Smooth muscle cell (in vitro differentiated cells): ENCODE measurements around the gene PI4K2B. TPM values are rescaled to one million over a fixed set of nuclear protein-coding genes. Genes with fewer than 3 reads are reported as not detected.
"Not testable (repeated sequence)": the region's sequence is repeated elsewhere in the genome, so short reads cannot be mapped to it uniquely, and the experiment has no call there.

Experiments
- DNase-seq: peaks from one replicate; lab custom pipeline; 2025; ENCODE audit not compliant: unreplicated experiment; lab: John Stamatoyannopoulos, UW
- H2AFZ ChIP-seq: fragments of 200-600 bp; sonication (generic); 2 replicates; pipeline ENCODE4 v1.6.0; 2016; ENCODE audit warnings: antibody characterized with exemption, low read depth, mild to moderate bottlenecking
- H3F3A ChIP-seq: fragments of 200-600 bp; sonication (generic); 2 replicates; pipeline ENCODE4 v1.6.0; 2017; ENCODE audit warnings: antibody characterized with exemption, low read depth
- H3K27ac ChIP-seq: fragments of 200-600 bp; sonication (generic); 2 replicates; pipeline ENCODE4 v1.5.1; 2016; ENCODE audit warnings: low read depth, mild to moderate bottlenecking
- H3K27me3 ChIP-seq: fragments of 200-600 bp; sonication (generic); 2 replicates; pipeline ENCODE4 v1.6.1; 2016; ENCODE audit warnings: low read depth, mild to moderate bottlenecking
- H3K36me3 ChIP-seq: fragments of 200-600 bp; sonication (generic); 2 replicates; pipeline ENCODE4 v1.5.1; 2016; ENCODE audit warnings: low read depth
- H3K4me1 ChIP-seq: fragments of 200-600 bp; sonication (generic); 2 replicates; pipeline ENCODE4 v1.5.1; 2016; ENCODE audit warnings: low read depth
- H3K4me2 ChIP-seq: fragments of 200-600 bp; sonication (generic); 2 replicates; pipeline ENCODE4 v1.6.0; 2016; ENCODE audit warnings: mild to moderate bottlenecking
- H3K4me3 ChIP-seq: fragments of 200-600 bp; sonication (generic); 2 replicates; pipeline ENCODE4 v1.5.1; 2016; ENCODE audit warnings: mild to moderate bottlenecking
- H3K79me2 ChIP-seq: fragments of 200-600 bp; sonication (generic); 2 replicates; pipeline ENCODE4 v1.6.0; 2016; ENCODE audit warnings: low read depth, mild to moderate bottlenecking
- H3K9ac ChIP-seq: fragments of 200-600 bp; sonication (generic); 2 replicates; pipeline ENCODE4 v1.6.0; 2016; ENCODE audit warnings: low read depth
- H3K9me3 ChIP-seq: fragments of 200-600 bp; sonication (generic); replicated peaks from 2 replicates; pipeline ENCODE4 v1.5.1; 2016; ENCODE audit warnings: low read depth
- H4K20me1 ChIP-seq: fragments of 200-600 bp; sonication (generic); 2 replicates; pipeline ENCODE4 v1.6.0; 2016; ENCODE audit warnings: low read depth
- WGBS: methylation state at CpG from one replicate; pipeline ENCODE4 v1.1.7; 2016; ENCODE audit warnings: low lambda C conversion rate; 5-methylcytosine and 5-hydroxymethylcytosine counted together
- polyA plus RNA-seq: library from polyadenylated mRNA; unstranded; fragments of >200 nt; fragmentation: Nextera tagmentation; extraction: Ambion mirVana; gene quantifications from 2 replicates; pipeline ENCODE4 v1.2.1, GENCODE V29; 2016
- total RNA-seq: library from RNA; depleted of rRNA; stranded (reverse); fragments of >200 nt; gene quantifications from 2 replicates; pipeline ENCODE4 v1.2.3, GENCODE V29; 2014
- TF ChIP-seq, protein P1 (sequence below): fragments of 200-600 bp; sonication (generic); IDR thresholded peaks from 2 replicates; pipeline ENCODE4 v1.5.1; 2017; ENCODE audit warnings: borderline replicate concordance, mild to moderate bottlenecking, antibody characterized with exemption; ENCODE audit not compliant: insufficient read depth, poor library complexity, severe bottlenecking

PI4K2B gene
- total and polyA plus RNA-seq, 2 experiments from 2014 or later: 10.8 to 21.6 TPM

DNA sequence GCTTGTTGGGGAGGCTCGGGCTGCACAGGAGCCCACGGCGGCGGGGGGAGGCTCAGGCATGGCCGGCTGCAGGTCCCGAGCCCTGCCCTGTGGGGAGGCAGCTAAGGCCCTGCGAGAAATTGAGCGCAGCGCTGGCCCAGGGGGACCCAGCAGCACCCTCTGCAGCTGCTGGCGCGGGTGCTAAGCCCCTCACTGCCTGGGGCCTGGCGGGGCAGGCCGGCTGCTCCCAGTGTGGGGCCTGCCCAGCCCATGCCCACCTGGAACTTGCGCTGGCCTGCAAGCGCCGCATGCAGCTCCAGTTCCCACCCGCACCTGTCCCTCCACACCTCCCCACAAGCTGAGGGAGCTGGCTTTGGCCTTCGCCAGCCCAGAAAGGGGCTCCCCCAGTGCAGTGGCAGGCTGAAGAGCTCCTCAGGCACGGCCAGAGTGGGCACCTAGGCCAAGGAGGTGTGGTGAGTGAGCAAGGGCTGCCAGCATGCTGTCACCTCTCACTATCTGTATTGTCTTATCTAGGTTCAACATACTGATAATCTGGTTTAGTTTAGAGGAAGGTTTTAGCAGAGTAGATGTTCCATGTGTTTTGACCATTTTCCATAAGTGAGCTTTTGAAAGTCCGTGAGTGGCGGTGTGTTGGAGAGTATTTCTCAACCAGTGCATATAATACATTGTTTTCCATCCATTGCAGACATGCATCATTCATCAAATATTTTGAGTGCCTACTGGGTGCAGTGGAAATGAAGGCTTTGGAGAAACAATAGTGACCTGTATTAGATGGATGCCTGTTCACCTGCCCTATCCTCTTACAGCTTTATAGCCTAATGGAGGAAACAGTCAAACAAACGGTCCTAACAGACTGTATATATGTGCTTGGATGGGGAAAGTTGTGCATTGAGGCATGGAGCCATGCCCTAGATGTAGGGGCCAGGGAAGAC lies 13.1 kb downstream of the PI4K2B start:
- H3K27ac ChIP-seq: no peak overlapping the region

DNA sequence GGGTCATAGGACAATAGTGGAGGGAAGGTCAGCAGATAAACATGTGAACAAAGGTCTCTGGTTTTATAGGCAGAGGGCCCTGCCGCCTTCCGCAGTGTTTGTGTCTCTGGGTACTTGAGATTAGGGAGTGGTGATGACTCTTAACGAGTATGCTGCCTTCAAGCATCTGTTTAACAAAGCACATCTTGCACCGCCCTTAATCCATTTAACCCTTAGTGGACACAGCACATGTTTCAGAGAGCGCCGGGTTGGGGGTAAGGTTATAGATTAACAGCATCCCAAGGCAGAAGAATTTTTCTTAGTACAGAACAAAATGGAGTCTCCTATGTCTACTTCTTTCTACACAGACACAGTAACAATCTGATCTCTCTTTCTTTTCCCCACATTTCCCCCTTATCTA lies 15.0 kb downstream of the PI4K2B start:
- H3K27ac ChIP-seq, H3K9me3 ChIP-seq, H3K27me3 ChIP-seq, H3K4me1 ChIP-seq, H3K4me2 ChIP-seq, H3K36me3 ChIP-seq, H2AFZ ChIP-seq, DNase-seq, H3K9ac ChIP-seq, H3F3A ChIP-seq, H3K4me3 ChIP-seq: not testable (repeated sequence)
- WGBS: 83% methylated on average over 6 of the region's 6 CpGs
- Histone ChIP-seq H4K20me1 (peaks cover 41% of the 10 kb centered on the region), H3K79me2 (peaks cover 52% of the 10 kb centered on the region)

More for the DNA sequence above, 13.1 kb downstream of the PI4K2B start:
- Histone ChIP-seq H3F3A (no peaks in the 10 kb centered on the region), H3K36me3 (no peaks in the 10 kb centered on the region), H4K20me1 (peaks cover 24% of the 10 kb centered on the region), H3K79me2 (peaks cover 49% of the 10 kb centered on the region), H3K4me1 (no peaks in the 10 kb centered on the region), H3K9me3 (no peaks in the 10 kb centered on the region), H3K4me2 (no peak overlapping the region), H2AFZ (no peak overlapping the region), H3K27me3 (no peaks in the 10 kb centered on the region), H3K9ac (no peak overlapping the region), H3K4me3 (no peak overlapping the region)
- 95% methylated on average over 16 of the region's 22 CpGs for WGBS
- TF ChIP-seq, protein P1, sequence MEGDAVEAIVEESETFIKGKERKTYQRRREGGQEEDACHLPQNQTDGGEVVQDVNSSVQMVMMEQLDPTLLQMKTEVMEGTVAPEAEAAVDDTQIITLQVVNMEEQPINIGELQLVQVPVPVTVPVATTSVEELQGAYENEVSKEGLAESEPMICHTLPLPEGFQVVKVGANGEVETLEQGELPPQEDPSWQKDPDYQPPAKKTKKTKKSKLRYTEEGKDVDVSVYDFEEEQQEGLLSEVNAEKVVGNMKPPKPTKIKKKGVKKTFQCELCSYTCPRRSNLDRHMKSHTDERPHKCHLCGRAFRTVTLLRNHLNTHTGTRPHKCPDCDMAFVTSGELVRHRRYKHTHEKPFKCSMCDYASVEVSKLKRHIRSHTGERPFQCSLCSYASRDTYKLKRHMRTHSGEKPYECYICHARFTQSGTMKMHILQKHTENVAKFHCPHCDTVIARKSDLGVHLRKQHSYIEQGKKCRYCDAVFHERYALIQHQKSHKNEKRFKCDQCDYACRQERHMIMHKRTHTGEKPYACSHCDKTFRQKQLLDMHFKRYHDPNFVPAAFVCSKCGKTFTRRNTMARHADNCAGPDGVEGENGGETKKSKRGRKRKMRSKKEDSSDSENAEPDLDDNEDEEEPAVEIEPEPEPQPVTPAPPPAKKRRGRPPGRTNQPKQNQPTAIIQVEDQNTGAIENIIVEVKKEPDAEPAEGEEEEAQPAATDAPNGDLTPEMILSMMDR: no peak
- DNase-seq: no peak

DNA sequence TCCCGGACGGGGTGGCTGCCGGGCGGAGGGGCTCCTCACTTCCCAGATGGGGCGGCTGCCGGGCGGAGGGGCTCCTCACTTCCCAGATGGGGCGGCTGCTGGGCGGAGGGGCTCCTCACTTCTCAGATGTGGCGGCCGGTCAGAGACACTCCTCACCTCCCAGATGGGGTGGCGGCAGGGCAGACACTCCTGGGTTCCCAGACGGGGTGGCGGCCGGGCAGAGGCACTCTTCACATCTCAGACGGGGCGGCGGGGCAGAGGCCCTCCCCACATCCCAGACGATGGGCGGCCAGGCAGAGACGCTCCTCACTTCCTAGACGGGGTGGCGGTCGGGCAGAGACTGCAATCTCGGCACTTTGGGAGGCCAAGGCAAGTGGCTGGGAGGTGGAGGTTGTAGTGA lies 15.7 kb downstream of the PI4K2B start:
- H3F3A ChIP-seq, H3K9ac ChIP-seq, H2AFZ ChIP-seq, H3K27me3 ChIP-seq, H3K4me1 ChIP-seq, H3K36me3 ChIP-seq, H3K27ac ChIP-seq, H3K9me3 ChIP-seq, DNase-seq, H3K4me2 ChIP-seq, H3K4me3 ChIP-seq: not testable (repeated sequence)
- H4K20me1 ChIP-seq: peaks cover 42% of the 10 kb centered on the region
- WGBS: over 99% methylated on average over 17 of the region's 25 CpGs
- peaks cover 50% of the 10 kb centered on the region for H3K79me2 ChIP-seq

DNA sequence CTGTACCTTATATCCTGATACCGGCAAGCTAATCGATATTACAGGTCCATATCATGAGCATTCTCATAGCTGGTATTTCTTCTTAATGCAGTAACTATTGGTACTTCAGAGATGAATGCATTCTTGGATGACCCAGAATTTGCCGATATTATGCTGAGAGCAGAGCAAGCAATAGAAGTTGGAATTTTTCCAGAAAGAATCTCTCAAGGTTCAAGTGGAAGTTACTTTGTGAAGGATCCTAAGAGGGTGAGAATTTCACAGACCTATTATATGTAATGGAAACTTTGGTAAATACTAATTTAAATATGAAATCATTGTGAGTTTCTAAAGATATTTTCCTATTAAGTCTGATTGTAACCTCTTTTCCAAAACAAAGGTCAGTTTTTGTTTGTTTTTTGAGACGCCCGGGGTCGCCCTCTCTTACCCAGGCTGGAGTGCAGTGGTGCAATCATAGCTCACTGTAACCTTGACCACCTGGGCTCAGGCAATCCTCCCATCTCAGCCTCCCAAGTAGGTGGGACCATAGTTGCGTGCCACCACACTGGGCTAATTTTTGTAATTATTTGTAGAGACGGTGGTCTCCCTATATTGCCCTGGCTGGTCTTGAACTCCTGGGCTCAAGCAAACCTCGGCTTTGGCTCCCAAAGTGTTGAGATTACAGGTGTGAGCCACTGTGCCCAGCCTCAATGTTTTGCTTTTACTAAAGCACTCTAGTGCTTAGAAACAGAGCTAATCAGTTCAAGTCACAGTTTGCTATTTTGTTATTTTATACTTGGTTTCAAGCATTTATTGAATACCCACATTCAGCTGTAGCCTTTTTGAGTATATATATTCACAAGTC lies 18.6 kb downstream of the PI4K2B start:
- peaks cover 35% of the 10 kb centered on the region for H4K20me1 ChIP-seq
- no peak for DNase-seq
- H3K4me2 ChIP-seq: no peak overlapping the region
- no peak overlapping the region for H3K9ac ChIP-seq
- H3K27me3 ChIP-seq: no peaks in the 10 kb centered on the region
- H3K36me3 ChIP-seq: no peaks in the 10 kb centered on the region
- no peak overlapping the region for H3K4me3 ChIP-seq
- H3K79me2 ChIP-seq: peaks cover 34% of the 10 kb centered on the region
- whole genome bisulfite sequencing: 93% methylated on average over 9 of the region's 9 CpGs
- no peak overlapping the region for H3K27ac ChIP-seq
- H2AFZ ChIP-seq: no peak overlapping the region
- no peaks in the 10 kb centered on the region for H3K4me1 ChIP-seq
- no peaks in the 10 kb centered on the region for H3K9me3 ChIP-seq
- H3F3A ChIP-seq: no peaks in the 10 kb centered on the region
- TF ChIP-seq, protein P1: no peak
